HL-60 (cell line): Measurements from ENCODE around the gene MAD2L2.

Experiments used
- CTCF ChIP-seq: IDR thresholded peaks from one replicate; pipeline ENCODE4 v1.5.1; 2011; ENCODE audit warnings: low read length, control low read depth, inconsistent platforms; ENCODE audit not compliant: insufficient read depth
- POLR2AphosphoS5 ChIP-seq: IDR thresholded peaks from 2 replicates; pipeline ENCODE4 v1.6.1; 2012; ENCODE audit warnings: low read depth

- TF ChIP-seq CTCF (no peak), POLR2AphosphoS5 (no peak)
Measured at GRCh38 chr1:11712285-11712684, 31.3 kb upstream of the MAD2L2 start.
